GM23248 (cell line): ENCODE measurements around the gene ZSCAN30. TPM values are rescaled to one million over a fixed set of nuclear protein-coding genes. Genes with fewer than 3 reads are reported as not detected.

Experiments used
- DNase-seq: peaks from one replicate; pipeline ENCODE4 v3.0.0-alpha.2; 2015
- H2AFZ ChIP-seq: fragments of 200-600 bp; sonication (generic); 2 replicates; pipeline ENCODE4 v1.6.1; 2016; ENCODE audit warnings: antibody characterized with exemption
- H3F3A ChIP-seq: fragments of 200-600 bp; sonication (generic); 2 replicates; pipeline ENCODE4 v1.6.1; 2016; ENCODE audit warnings: mild to moderate bottlenecking, antibody characterized with exemption, mixed run types; ENCODE audit not compliant: insufficient read depth
- H3K27ac ChIP-seq: fragments of 200-600 bp; sonication (generic); 2 replicates; pipeline ENCODE4 v1.5.1; 2016; ENCODE audit warnings: mild to moderate bottlenecking
- H3K27me3 ChIP-seq: fragments of 200-600 bp; sonication (generic); replicated peaks from 2 replicates; pipeline ENCODE4 v1.6.1; 2016; ENCODE audit warnings: mild to moderate bottlenecking; ENCODE audit not compliant: insufficient read depth
- H3K36me3 ChIP-seq: fragments of 200-600 bp; sonication (generic); 2 replicates; pipeline ENCODE4 v1.6.1; 2016; ENCODE audit warnings: low read depth, mild to moderate bottlenecking
- H3K4me1 ChIP-seq: fragments of 200-600 bp; sonication (generic); 2 replicates; pipeline ENCODE4 v1.6.1; 2016; ENCODE audit warnings: mild to moderate bottlenecking; ENCODE audit not compliant: insufficient read depth
- H3K4me2 ChIP-seq: fragments of 200-600 bp; sonication (generic); one replicate; pipeline ENCODE4 v1.6.1; 2016; ENCODE audit warnings: mild to moderate bottlenecking; ENCODE audit not compliant: unreplicated experiment
- H3K4me3 ChIP-seq: fragments of 200-600 bp; sonication (generic); 2 replicates; pipeline ENCODE4 v1.5.1; 2016; ENCODE audit warnings: mild to moderate bottlenecking
- H3K79me2 ChIP-seq: fragments of 200-600 bp; sonication (generic); 2 replicates; pipeline ENCODE4 v1.6.1; 2016; ENCODE audit warnings: mild to moderate bottlenecking; ENCODE audit not compliant: insufficient read depth
- H3K9ac ChIP-seq: fragments of 200-600 bp; sonication (generic); 2 replicates; pipeline ENCODE4 v1.6.1; 2016; ENCODE audit warnings: mild to moderate bottlenecking
- H3K9me2 ChIP-seq: fragments of 200-600 bp; sonication (generic); 2 replicates; pipeline ENCODE4 v1.6.1; 2016; ENCODE audit warnings: mixed run types, mild to moderate bottlenecking, moderate library complexity; ENCODE audit not compliant: insufficient read depth
- H3K9me3 ChIP-seq: fragments of 200-600 bp; sonication (generic); one replicate; pipeline ENCODE4 v1.6.1; 2017; ENCODE audit warnings: low read depth
- H4K20me1 ChIP-seq: fragments of 200-600 bp; sonication (generic); 2 replicates; pipeline ENCODE4 v1.6.0; 2016; ENCODE audit not compliant: insufficient read depth
- EZH2 ChIP-seq: fragments of 200-600 bp; sonication (generic); IDR thresholded peaks from 2 replicates; pipeline ENCODE4 v1.6.1; 2018; ENCODE audit warnings: antibody characterized with exemption, mild to moderate bottlenecking; ENCODE audit not compliant: insufficient read depth, poor library complexity, severe bottlenecking
- EZH2phosphoT487 ChIP-seq: fragments of 200-600 bp; sonication (generic); IDR thresholded peaks from 2 replicates; pipeline ENCODE4 v1.6.1; 2018; ENCODE audit warnings: antibody characterized with exemption, moderate library complexity, mild to moderate bottlenecking, low read depth; ENCODE audit not compliant: insufficient read depth
- WGBS, 2 experiments: methylation state at CpG; one replicate each; pipeline ENCODE4 v1.1.6; 2015 to 2017; ENCODE audit warnings: low lambda C conversion rate in 2 of 2, low coverage in 1 of 2; ENCODE audit errors: missing lambda C conversion rate in 2 of 2; 5-methylcytosine and 5-hydroxymethylcytosine counted together
- in situ Hi-C: fragments of 300-500 bp; cut with MboI; formaldehyde crosslinking; loops from 2 replicates; pipeline ENCODE4 v1.15.0; 2020
- polyA plus RNA-seq: library from polyadenylated mRNA; unstranded; fragments of >200 nt; fragmentation: Nextera tagmentation; extraction: Ambion mirVana; gene quantifications from 2 replicates; pipeline ENCODE4 v1.2.1, GENCODE V29; 2016
- total RNA-seq: library from RNA; depleted of rRNA; stranded (reverse); fragments of >200 nt; shearing (Covaris generic); gene quantifications from 2 replicates; pipeline ENCODE4 v1.2.3, GENCODE V29; 2014

The ZSCAN30 gene
- total and polyA plus RNA-seq, 2 experiments from 2014 or later: 13.7 to 21.3 TPM

- Histone ChIP-seq H3K9me3 (peaks cover 19% of the 10 kb centered on the region), H3K9ac (no peak overlapping the region), H3K9me2 (no peaks in the 10 kb centered on the region), H3K4me3 (no peak overlapping the region), H2AFZ (no peak overlapping the region), H3K4me2 (no peak overlapping the region), H3K27ac (no peak overlapping the region), H3F3A (no peaks in the 10 kb centered on the region; the same call in 1 of the 2 replicates), H3K4me1 (no peaks in the 10 kb centered on the region), H3K79me2 (peaks cover 72% of the 10 kb centered on the region), H3K36me3 (peaks cover 84% of the 10 kb centered on the region), H4K20me1 (no peaks in the 10 kb centered on the region), H3K27me3 (no peaks in the 10 kb centered on the region)
- 98 to 99% methylated on average over 4 of the region's 4 CpGs for WGBS, 2 experiments
- DNase-seq: no peak
- in situ Hi-C loops: no loop called here
- TF ChIP-seq EZH2phosphoT487 (no peak), EZH2 (no peak)
Measured at GRCh38 chr18:35303610-35304009, 13.6 kb upstream of the ZSCAN30 start.

GRCh38 chr18:35296060-35296459, 6.0 kb upstream of the ZSCAN30 start:
- Histone ChIP-seq H3F3A (no peaks in the 10 kb centered on the region), H3K36me3 (peaks cover 45% of the 10 kb centered on the region), H3K79me2 (peaks cover 100% of the 10 kb centered on the region), H3K9me3 (peaks cover 4% of the 10 kb centered on the region), H3K4me2 (no peak overlapping the region), H3K27me3 (no peaks in the 10 kb centered on the region), H3K9me2 (no peaks in the 10 kb centered on the region), H3K27ac (no peak overlapping the region), H4K20me1 (no peaks in the 10 kb centered on the region), H3K4me1 (peaks cover 8% of the 10 kb centered on the region), H2AFZ (no peak overlapping the region), H3K4me3 (no peak overlapping the region), H3K9ac (no peak overlapping the region)
- 93 to 97% methylated on average over 2 of the region's 2 CpGs for WGBS, 2 experiments
- no peak for TF ChIP-seq EZH2
- TF ChIP-seq EZH2phosphoT487: no peak
- DNase-seq: no peak
- in situ Hi-C loops: no loop called here

- peak overlapping the region; percentile 94; the same call in 1 of the 2 replicates for H2AFZ ChIP-seq
- peak overlapping the region; percentile 76 for H3K4me2 ChIP-seq
- H3K36me3 ChIP-seq: peaks cover 12% of the 10 kb centered on the region
- WGBS, 2 experiments: 92 to 93% methylated on average over 2 of the region's 2 CpGs
- in situ Hi-C loops: no loop called here
- H3K27me3 ChIP-seq: no peaks in the 10 kb centered on the region
- H3K9me3 ChIP-seq: no peaks in the 10 kb centered on the region
- H3K9ac ChIP-seq: peak overlapping the region; percentile 95
- H3K79me2 ChIP-seq: peaks cover 98% of the 10 kb centered on the region
- no peak for DNase-seq
- H3F3A ChIP-seq: peaks cover 6% of the 10 kb centered on the region; the same call in 1 of the 2 replicates
- H4K20me1 ChIP-seq: no peaks in the 10 kb centered on the region
- peaks cover 11% of the 10 kb centered on the region for H3K4me1 ChIP-seq
- H3K27ac ChIP-seq: no peak overlapping the region
- TF ChIP-seq EZH2 (no peak), EZH2phosphoT487 (no peak)
- H3K9me2 ChIP-seq: no peaks in the 10 kb centered on the region
- peak overlapping the region; percentile 97 for H3K4me3 ChIP-seq
Measured at GRCh38 chr18:35291166-35291565, 1.1 kb upstream of the ZSCAN30 start.

GRCh38 chr18:35289727-35290093, 319 bp downstream of the ZSCAN30 start:
- TF ChIP-seq EZH2phosphoT487: no peak
- TF ChIP-seq EZH2: no peak
- 1 to 2% methylated on average over 8 of the region's 8 CpGs for WGBS, 2 experiments

GRCh38 chr18:35289293-35289692, 736 bp downstream of the ZSCAN30 start:
- Histone ChIP-seq H2AFZ (peak overlapping the region; percentile 94), H3K4me1 (peaks cover 11% of the 10 kb centered on the region), H3K36me3 (no peaks in the 10 kb centered on the region), H3K79me2 (peaks cover 98% of the 10 kb centered on the region), H3K4me2 (peak overlapping the region; percentile 86), H3K9me2 (no peaks in the 10 kb centered on the region), H3K27ac (peak overlapping the region; percentile 70), H3K9me3 (no peaks in the 10 kb centered on the region), H3K4me3 (peak overlapping the region; percentile 97), H3K27me3 (no peaks in the 10 kb centered on the region), H4K20me1 (no peaks in the 10 kb centered on the region), H3F3A (peaks cover 6% of the 10 kb centered on the region; the same call in 1 of the 2 replicates), H3K9ac (peak overlapping the region; percentile 95)
- TF ChIP-seq EZH2: no peak
- TF ChIP-seq EZH2phosphoT487: no peak
- peak; percentile 58 for DNase-seq
- 1 to 2% methylated on average over 6 of the region's 6 CpGs for WGBS, 2 experiments
- in situ Hi-C loops: no loop called here

More at GRCh38 chr18:35289727-35290093, 319 bp downstream of the ZSCAN30 start:
- Histone ChIP-seq H3K79me2 (peaks cover 98% of the 10 kb centered on the region), H3F3A (peaks cover 6% of the 10 kb centered on the region; the same call in 1 of the 2 replicates), H3K4me1 (peaks cover 11% of the 10 kb centered on the region), H3K9me2 (no peaks in the 10 kb centered on the region), H3K9ac (peak overlapping the region; percentile 95), H3K4me2 (peak overlapping the region; percentile 86), H2AFZ (peak overlapping the region; percentile 94), H3K4me3 (peak overlapping the region; percentile 97), H3K27ac (peak overlapping the region; percentile 70), H4K20me1 (no peaks in the 10 kb centered on the region), H3K9me3 (no peaks in the 10 kb centered on the region), H3K36me3 (peaks cover 1% of the 10 kb centered on the region), H3K27me3 (no peaks in the 10 kb centered on the region)
- in situ Hi-C loops: no loop called here
- DNase-seq: no peak
